Measurements from ENCODE around the gene NKD1. TPM values are rescaled to one million over a fixed set of nuclear protein-coding genes. Genes with fewer than 3 reads are reported as not detected.
A peak's percentile ranks its signal among the peaks of the same experiment; 100 is the strongest.

NKD1 gene
- total RNA-seq, 2 experiments from 2014 or later: 0.81 to 1.3 TPM

- Mint-ChIP-seq H3K27ac (no peak overlapping the region), H3K9me3 (peaks cover 1% of the 10 kb centered on the region), H3K27me3 (peaks cover 54% of the 10 kb centered on the region), H3K4me1 (peaks cover 15% of the 10 kb centered on the region), H3K4me3 (peak overlapping the region; percentile 45), H3K36me3 (ENCODE audit: low read depth) (no peaks in the 10 kb centered on the region)
- ChIA-PET POLR2A (no interaction called here), CTCF (interaction anchor here (0.6 to 1.3 kb wide), 3 partner anchors 12 to 123 kb away, joined by 3 read pairs; no protein-coding TSS in a partner anchor)
- no peak for DNase-seq
These were observed 1.3 kb downstream of the NKD1 start for GRCh38 chr16:50549561-50549915.

- CTCF ChIA-PET: interaction anchor here (0.6 to 1.3 kb wide), 3 partner anchors 11 to 175 kb away, joined by 3 read pairs; no protein-coding TSS in a partner anchor
- Mint-ChIP-seq H3K36me3 (ENCODE audit: low read depth) (no peaks in the 10 kb centered on the region), H3K27ac (no peak overlapping the region), H3K4me1 (peaks cover 15% of the 10 kb centered on the region), H3K27me3 (peaks cover 49% of the 10 kb centered on the region), H3K4me3 (peak overlapping the region; percentile 45), H3K9me3 (no peaks in the 10 kb centered on the region)
- POLR2A ChIA-PET: no interaction called here
- no peak for DNase-seq
These were observed 1.8 kb downstream of the NKD1 start for GRCh38 chr16:50550035-50550434.

- H3K4me1 Mint-ChIP-seq: peaks cover 15% of the 10 kb centered on the region
- no peak overlapping the region for H3K4me3 Mint-ChIP-seq
- H3K27ac Mint-ChIP-seq: no peak overlapping the region
- ChIA-PET CTCF (interaction anchor here (0.9 kb wide), 1 partner anchor 176 kb away, joined by 3 read pairs; no protein-coding TSS in a partner anchor), POLR2A (no interaction called here)
- H3K36me3 Mint-ChIP-seq (ENCODE audit: low read depth): no peaks in the 10 kb centered on the region
- DNase-seq: no peak
- H3K9me3 Mint-ChIP-seq: no peaks in the 10 kb centered on the region
- peaks cover 40% of the 10 kb centered on the region for H3K27me3 Mint-ChIP-seq
These were observed 2.9 kb downstream of the NKD1 start for GRCh38 chr16:50550866-50551641.

- CTCF ChIA-PET: no interaction called here
- DNase-seq: no peak
- no peak overlapping the region for H3K27ac Mint-ChIP-seq
- peaks cover 36% of the 10 kb centered on the region for H3K27me3 Mint-ChIP-seq
- POLR2A ChIA-PET: no interaction called here
- peaks cover 3% of the 10 kb centered on the region for H3K9me3 Mint-ChIP-seq
- H3K4me1 Mint-ChIP-seq: peaks cover 8% of the 10 kb centered on the region
- H3K4me3 Mint-ChIP-seq: no peak overlapping the region
- no peaks in the 10 kb centered on the region for H3K36me3 Mint-ChIP-seq (ENCODE audit: low read depth)
These were observed 4.4 kb downstream of the NKD1 start for GRCh38 chr16:50552476-50553101.

GRCh38 chr16:50553182-50553710 is 5.0 kb downstream of the NKD1 start:
- Mint-ChIP-seq H3K36me3 (ENCODE audit: low read depth) (peaks cover under 1% of the 10 kb centered on the region), H3K4me1 (peaks cover 8% of the 10 kb centered on the region), H3K4me3 (no peak overlapping the region), H3K27me3 (peaks cover 36% of the 10 kb centered on the region), H3K9me3 (peaks cover 3% of the 10 kb centered on the region), H3K27ac (no peak overlapping the region)
- CTCF ChIA-PET: no interaction called here
- POLR2A ChIA-PET: no interaction called here
- DNase-seq: no peak

GRCh38 chr16:50553731-50554360 is 5.7 kb downstream of the NKD1 start:
- Mint-ChIP-seq H3K27ac (no peak overlapping the region), H3K36me3 (ENCODE audit: low read depth) (peaks cover 2% of the 10 kb centered on the region), H3K9me3 (peaks cover 3% of the 10 kb centered on the region), H3K4me1 (peaks cover 8% of the 10 kb centered on the region), H3K4me3 (no peak overlapping the region), H3K27me3 (peaks cover 35% of the 10 kb centered on the region)
- ChIA-PET POLR2A (no interaction called here), CTCF (no interaction called here)
- no peak for DNase-seq

GRCh38 chr16:50555269-50555875 is 7.2 kb downstream of the NKD1 start:
- ChIA-PET CTCF (no interaction called here), POLR2A (no interaction called here)
- Mint-ChIP-seq H3K4me1 (no peaks in the 10 kb centered on the region), H3K4me3 (no peak overlapping the region), H3K27me3 (peaks cover 22% of the 10 kb centered on the region), H3K27ac (no peak overlapping the region), H3K9me3 (peaks cover 3% of the 10 kb centered on the region), H3K36me3 (ENCODE audit: low read depth) (peaks cover 2% of the 10 kb centered on the region)
- DNase-seq: no peak

- POLR2A ChIA-PET: no interaction called here
- Mint-ChIP-seq H3K27ac (no peak overlapping the region), H3K4me1 (no peaks in the 10 kb centered on the region)
These were observed 7.9 kb downstream of the NKD1 start for GRCh38 chr16:50555952-50556673.

GRCh38 chr16:50557046-50557445 is 8.8 kb downstream of the NKD1 start:
- POLR2A ChIA-PET: no interaction called here
- H3K27ac Mint-ChIP-seq: no peak overlapping the region
- CTCF ChIA-PET: no interaction called here

More at GRCh38 chr16:50555952-50556673, 7.9 kb downstream of the NKD1 start:
- DNase-seq: no peak
- Mint-ChIP-seq H3K36me3 (ENCODE audit: low read depth) (peaks cover 2% of the 10 kb centered on the region), H3K27me3 (peaks cover 15% of the 10 kb centered on the region), H3K4me3 (no peak overlapping the region), H3K9me3 (peaks cover 3% of the 10 kb centered on the region)
- CTCF ChIA-PET: no interaction called here

GRCh38 chr16:50558913-50559312 is 10.7 kb downstream of the NKD1 start:
- Mint-ChIP-seq H3K4me1 (no peaks in the 10 kb centered on the region), H3K36me3 (ENCODE audit: low read depth) (peaks cover 2% of the 10 kb centered on the region), H3K4me3 (no peak overlapping the region), H3K27me3 (no peaks in the 10 kb centered on the region), H3K27ac (no peak overlapping the region), H3K9me3 (peaks cover 3% of the 10 kb centered on the region)
- ChIA-PET POLR2A (no interaction called here), CTCF (interaction anchor here (1.0 kb wide), 1 partner anchor 19 kb away, joined by 4 read pairs; no protein-coding TSS in a partner anchor)
- DNase-seq: no peak

More at GRCh38 chr16:50557046-50557445, 8.8 kb downstream of the NKD1 start:
- Mint-ChIP-seq H3K4me3 (no peak overlapping the region), H3K27me3 (peaks cover 7% of the 10 kb centered on the region), H3K36me3 (ENCODE audit: low read depth) (peaks cover 2% of the 10 kb centered on the region), H3K4me1 (no peaks in the 10 kb centered on the region), H3K9me3 (peaks cover 3% of the 10 kb centered on the region)
- DNase-seq: no peak

- no peaks in the 10 kb centered on the region for H3K4me1 Mint-ChIP-seq
- H3K36me3 Mint-ChIP-seq (ENCODE audit: low read depth): peaks cover 2% of the 10 kb centered on the region
- no peaks in the 10 kb centered on the region for H3K27me3 Mint-ChIP-seq
- peaks cover 3% of the 10 kb centered on the region for H3K9me3 Mint-ChIP-seq
- ChIA-PET POLR2A (no interaction called here), CTCF (interaction anchor here (1.0 kb wide), 1 partner anchor 18 kb away, joined by 4 read pairs; no protein-coding TSS in a partner anchor)
- H3K4me3 Mint-ChIP-seq: no peak overlapping the region
- H3K27ac Mint-ChIP-seq: no peak overlapping the region
- no peak for DNase-seq
These were observed 11.1 kb downstream of the NKD1 start for GRCh38 chr16:50559342-50559741.

- H3K4me3 Mint-ChIP-seq: no peak overlapping the region
- CTCF ChIA-PET: interaction anchor here (1.0 kb wide), 1 partner anchor 18 kb away, joined by 4 read pairs; no protein-coding TSS in a partner anchor
- no peak overlapping the region for H3K27ac Mint-ChIP-seq
- H3K36me3 Mint-ChIP-seq (ENCODE audit: low read depth): peaks cover 2% of the 10 kb centered on the region
- POLR2A ChIA-PET: no interaction called here
- no peaks in the 10 kb centered on the region for H3K4me1 Mint-ChIP-seq
- DNase-seq: no peak
- H3K9me3 Mint-ChIP-seq: peaks cover 3% of the 10 kb centered on the region
- H3K27me3 Mint-ChIP-seq: no peaks in the 10 kb centered on the region
These were observed 11.8 kb downstream of the NKD1 start for GRCh38 chr16:50559804-50560514.

Measured in activated CD4-positive, alpha-beta T cell treated with anti-CD3 and anti-CD28 coated beads, Interleukin-2, amount 10 ng/mL, durations not matched to agents 7 days and 5 days (primary cell).